Measurements from ENCODE around the gene MYBPHL.

DNA sequence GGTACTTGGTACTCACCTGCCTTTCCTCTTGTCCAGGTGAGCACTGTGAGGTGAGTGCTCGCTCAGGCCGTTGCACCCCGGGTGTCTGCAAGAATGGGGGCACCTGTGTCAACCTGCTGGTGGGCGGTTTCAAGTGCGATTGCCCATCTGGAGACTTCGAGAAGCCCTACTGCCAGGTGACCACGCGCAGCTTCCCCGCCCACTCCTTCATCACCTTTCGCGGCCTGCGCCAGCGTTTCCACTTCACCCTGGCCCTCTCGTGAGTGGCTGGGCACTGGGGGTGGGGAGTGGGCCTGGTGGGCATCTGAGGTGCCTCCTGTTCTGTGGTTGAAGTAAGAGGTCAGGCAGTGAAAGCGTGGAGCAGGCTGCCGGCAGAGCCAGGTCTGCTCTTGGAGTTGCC, 45.8 kb downstream of the MYBPHL start:
- no peak for TF ChIP-seq POLR2A (IDR thresholded peaks at IDR 0.05)
- TF ChIP-seq, protein P1, sequence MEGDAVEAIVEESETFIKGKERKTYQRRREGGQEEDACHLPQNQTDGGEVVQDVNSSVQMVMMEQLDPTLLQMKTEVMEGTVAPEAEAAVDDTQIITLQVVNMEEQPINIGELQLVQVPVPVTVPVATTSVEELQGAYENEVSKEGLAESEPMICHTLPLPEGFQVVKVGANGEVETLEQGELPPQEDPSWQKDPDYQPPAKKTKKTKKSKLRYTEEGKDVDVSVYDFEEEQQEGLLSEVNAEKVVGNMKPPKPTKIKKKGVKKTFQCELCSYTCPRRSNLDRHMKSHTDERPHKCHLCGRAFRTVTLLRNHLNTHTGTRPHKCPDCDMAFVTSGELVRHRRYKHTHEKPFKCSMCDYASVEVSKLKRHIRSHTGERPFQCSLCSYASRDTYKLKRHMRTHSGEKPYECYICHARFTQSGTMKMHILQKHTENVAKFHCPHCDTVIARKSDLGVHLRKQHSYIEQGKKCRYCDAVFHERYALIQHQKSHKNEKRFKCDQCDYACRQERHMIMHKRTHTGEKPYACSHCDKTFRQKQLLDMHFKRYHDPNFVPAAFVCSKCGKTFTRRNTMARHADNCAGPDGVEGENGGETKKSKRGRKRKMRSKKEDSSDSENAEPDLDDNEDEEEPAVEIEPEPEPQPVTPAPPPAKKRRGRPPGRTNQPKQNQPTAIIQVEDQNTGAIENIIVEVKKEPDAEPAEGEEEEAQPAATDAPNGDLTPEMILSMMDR (IDR thresholded peaks at IDR 0.05) = no peak

All from right lobe of liver (tissue), 4 donors.